Ramos (cell line): ENCODE measurements around the gene SEMA6C.

Experiments
- in situ Hi-C: fragments of 300-500 bp; cut with MboI; formaldehyde crosslinking; loops from one replicate; pipeline ENCODE4 v1.14.3; 2022; ENCODE audit warnings: low sequenced_read_pairs; ENCODE audit not compliant: unreplicated experiment

SEMA6C gene

DNA sequence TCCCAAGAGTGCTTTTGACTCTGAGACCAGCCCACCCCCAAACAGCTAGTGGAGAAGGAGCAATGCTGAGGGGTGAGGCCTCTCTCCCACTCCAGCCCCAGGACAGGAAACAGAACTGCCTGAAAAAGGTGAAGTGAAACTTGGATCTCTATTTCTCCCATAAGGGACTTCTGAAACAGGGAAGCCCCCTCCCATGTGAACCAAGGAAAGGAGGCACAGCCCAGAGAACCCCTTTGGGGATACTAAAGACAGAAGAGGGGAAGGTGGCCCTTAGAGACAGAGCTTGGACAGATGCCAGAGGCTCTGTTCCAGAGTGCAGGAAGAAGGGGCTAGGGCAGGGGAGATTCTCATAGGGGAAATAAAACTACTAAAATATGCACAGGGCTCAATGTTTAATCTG lies 12.9 kb upstream of the SEMA6C start:
- in situ Hi-C loops: loop anchor here (10.0 kb wide), 1 partner anchor 65 kb away; no protein-coding TSS in a partner anchor

DNA sequence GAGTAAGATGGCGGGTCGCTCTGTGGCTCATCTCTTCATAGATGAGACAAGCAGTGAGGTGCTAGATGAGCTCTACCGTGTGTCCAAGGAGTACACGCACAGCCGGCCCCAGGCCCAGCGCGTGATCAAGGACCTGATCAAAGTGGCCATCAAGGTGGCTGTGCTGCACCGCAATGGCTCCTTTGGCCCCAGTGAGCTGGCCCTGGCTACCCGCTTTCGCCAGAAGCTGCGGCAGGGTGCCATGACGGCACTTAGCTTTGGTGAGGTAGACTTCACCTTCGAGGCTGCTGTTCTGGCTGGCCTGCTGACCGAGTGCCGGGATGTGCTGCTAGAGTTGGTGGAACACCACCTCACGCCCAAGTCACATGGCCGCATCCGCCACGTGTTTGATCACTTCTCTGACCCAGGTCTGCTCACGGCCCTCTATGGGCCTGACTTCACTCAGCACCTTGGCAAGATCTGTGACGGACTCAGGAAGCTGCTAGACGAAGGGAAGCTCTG lies 12.4 kb upstream of the SEMA6C start:
- in situ Hi-C loops: loop anchor here (10.0 kb wide), 1 partner anchor 64 kb away; no protein-coding TSS in a partner anchor

DNA sequence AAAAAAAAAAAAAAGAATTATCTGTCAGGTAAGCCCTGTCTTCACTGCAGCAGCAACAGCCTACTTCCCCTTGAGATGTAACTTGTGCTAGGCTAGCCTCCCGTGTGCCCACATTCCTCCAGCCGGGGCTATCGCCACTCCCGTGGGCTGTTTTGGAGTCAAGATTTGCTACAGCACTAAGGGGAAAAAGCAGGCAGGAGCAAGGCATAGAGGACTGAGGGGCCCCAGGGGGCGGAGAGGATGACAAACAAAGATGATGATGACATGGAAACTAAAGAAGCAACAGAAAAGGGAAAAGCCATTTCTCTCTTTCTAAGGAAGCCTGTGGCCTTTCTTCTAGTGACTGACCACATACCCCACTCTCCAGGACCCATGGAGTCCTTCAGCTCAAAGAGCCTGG lies 11.9 kb upstream of the SEMA6C start:
- in situ Hi-C loops: loop anchor here (10.0 kb wide), 1 partner anchor 64 kb away; no protein-coding TSS in a partner anchor

DNA sequence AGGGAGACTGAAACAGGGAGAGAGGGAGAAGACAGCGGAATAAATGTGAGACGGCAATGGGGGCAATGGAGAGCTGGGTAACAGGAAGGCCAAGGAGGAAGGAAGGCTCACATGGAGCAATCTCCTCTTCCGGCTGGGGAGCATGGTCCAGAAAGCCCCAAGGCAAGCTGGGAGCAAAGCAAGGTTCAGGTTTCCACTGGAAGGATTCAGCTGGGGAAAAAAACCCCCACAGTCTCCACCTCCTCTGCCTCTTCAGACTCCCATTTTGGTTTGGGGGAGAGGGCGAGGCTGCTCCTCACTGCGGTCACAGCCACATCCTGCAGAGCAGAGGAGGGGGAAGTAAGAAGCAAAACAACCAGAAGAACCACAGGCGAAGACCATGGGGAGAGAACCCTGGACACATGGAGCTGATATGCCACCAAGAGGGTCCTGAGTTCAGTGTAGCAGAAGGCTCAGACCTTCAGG lies 10.7 kb upstream of the SEMA6C start:
- in situ Hi-C loops: loop anchor here (10.0 kb wide), 1 partner anchor 62 kb away; no protein-coding TSS in a partner anchor

DNA sequence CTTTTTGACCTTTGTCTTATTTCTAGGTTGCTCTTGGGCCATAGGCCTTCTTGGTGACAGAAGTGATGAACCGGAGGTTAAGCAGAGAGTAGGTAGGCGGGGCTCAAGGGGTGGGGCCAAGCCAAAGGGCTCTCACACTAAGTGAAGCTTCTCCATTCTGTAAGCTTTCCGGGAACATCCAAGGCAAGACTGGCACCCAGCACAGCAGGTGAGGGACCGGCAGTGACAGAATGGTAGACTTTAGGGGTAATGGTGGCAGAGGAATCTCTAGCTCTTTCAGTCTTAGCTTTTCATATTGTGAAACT lies 10.0 kb upstream of the SEMA6C start, which contains the start of gene TNFAIP8L2:
TSS of gene TNFAIP8L2 (plus strand) at position 135 of the 305 bp plus-strand sequence. CDS start 2,049 bp downstream, outside the sequence.
- in situ Hi-C loops: loop anchor here (10.0 kb wide), 1 partner anchor 62 kb away; no protein-coding TSS in a partner anchor

DNA sequence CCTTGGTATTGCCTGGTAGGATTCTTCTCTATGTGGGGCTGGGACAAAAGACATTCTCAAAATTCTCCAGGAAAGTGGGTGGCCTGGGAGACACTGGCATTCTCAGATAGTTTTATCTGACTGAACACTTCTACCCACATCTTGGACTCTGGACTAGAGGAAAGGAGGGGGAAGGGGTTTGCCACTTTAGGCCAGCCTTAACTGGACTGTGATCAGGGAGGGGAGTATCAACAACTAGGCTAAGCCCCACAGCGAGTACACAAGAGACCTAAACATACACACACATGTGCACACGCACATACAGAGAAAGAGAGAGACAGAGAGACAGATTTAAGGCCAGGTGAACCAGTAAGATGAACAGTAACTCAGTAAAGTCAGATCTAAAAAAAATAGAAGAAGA lies 1.2 kb upstream of the SEMA6C start:
- in situ Hi-C loops: no loop called here

DNA sequence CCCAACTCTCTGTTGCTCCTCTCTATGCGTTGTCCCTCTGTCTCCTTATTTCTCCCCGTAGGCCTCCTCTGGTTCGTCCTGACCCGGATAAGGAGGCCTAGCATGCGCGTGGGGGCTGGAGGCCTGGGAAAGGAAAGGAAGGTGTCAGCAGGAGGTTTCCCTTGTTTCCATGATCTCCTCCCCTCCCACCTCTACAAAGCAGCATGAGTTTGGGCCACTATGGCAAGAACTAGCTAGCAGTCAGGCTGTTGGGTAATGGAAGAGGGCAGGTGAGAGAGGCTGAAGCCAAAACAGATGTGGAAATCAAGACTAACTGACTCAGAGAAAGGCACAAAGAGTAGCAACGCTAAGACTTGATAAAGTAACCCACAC lies 687 bp upstream of the SEMA6C start:
- in situ Hi-C loops: no loop called here

DNA sequence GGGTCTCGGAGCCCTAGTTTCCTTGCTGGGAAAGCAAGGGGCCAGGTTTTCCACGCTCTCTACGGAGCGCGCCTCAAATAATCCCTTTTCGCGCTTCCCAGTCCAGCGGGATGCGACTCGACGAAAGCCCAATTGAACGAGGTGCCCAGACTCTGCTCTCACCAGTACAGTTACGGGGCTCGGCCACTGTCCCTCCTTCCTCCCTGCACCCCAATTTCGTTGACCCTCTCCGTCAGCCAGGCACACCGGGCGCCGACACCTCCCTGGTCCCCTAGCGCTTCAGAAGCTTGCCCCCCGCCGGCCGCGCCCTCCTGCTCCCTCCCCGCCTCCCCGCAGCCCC lies 389 bp downstream of the SEMA6C start:
- in situ Hi-C loops: no loop called here

DNA sequence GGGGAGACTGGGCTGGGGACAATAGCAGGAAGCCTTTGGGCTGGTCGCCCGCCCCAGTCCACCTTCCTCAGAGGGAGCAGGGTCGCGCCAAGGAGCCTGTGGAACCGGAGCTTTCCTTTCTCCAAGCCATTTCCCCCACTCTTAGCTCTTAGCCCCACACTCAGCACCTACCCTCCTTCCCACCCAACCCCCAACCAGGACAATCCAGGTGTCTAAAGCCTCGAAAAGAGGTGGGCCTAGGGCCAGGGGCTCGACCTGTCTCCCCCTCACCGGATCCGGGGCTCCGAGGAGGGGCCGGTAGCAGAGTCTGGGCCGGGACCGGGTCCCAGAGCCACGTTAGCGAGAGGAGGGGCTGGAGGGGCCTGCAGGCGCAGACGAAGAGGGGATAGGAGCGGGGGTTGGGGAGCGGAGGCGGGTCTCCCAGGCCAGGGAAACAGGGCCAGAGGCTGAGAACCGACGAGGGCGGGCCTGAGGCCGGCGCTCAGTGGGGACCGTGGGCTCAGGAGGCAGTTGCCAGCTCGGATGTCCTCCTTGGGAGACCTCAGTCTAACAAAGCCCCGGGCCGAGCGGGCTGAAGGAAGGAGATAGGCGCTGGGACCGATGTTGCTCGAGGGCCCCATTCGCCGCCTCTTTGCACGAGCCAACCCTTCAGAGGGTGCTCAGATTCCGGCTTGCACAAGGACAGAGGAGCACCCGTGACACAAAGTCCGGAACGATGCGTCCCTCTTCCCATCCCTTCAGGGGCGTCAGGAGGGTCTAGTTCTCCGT lies 943 bp downstream of the SEMA6C start:
- in situ Hi-C loops: no loop called here

DNA sequence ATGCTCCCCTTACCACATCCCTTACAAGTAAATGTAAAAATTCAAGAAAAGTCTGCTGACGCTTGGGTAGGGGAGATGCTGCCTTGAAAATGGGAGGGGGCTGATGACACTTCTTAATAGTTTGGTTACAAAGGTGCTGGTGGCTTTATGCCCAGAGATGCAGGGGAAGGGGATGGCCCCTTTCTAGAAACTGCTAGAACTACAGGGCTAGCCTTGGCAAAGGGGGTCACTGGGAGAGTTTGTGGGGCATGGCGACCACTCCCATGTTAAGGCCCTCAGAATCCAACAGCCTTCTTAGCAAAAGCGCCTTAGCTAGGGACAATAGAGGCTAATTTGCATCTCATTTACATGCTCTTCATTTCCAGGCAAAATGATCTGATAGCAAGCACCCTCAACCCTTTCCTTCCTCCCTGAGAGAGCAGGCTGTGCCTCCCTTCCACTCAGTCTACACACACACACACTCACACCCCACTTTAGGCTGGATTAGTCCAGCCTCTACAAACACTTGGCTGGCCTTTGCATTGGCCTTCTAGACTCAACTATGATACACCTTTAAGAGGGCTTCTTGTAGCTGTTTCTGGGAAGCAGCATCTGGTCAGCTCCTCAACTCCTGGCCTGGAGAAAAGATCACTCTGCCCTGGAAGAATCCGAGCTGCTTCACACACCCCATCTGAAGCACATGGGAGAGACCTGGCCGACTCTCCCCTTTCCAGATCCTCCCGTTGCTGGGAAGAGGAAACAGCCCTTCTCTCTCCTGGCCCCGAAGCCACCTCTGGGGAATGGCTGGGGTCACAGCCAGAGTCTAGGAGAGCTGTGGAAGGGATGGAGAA lies 1.7 kb downstream of the SEMA6C start:
- in situ Hi-C loops: no loop called here

DNA sequence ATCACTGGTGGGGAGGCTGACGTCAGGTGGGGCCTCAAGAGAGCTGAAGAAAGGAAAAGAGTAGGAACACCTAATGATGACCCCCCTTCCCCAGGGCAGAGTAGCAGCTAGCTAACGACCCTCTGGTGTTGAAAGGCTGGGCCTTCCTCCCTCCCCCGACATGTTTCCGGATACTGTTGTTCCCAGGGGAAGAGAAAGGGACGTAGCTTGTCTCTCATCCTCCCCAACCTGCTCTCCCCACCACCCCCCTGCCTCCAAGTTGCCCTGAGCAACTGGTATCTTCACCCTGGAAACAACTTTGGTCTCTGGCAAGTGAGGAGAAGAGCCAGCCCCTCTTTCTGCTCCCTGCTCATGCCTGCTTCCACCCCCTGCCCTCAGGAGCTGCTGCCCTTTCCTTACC lies 2.4 kb downstream of the SEMA6C start:
- in situ Hi-C loops: no loop called here

DNA sequence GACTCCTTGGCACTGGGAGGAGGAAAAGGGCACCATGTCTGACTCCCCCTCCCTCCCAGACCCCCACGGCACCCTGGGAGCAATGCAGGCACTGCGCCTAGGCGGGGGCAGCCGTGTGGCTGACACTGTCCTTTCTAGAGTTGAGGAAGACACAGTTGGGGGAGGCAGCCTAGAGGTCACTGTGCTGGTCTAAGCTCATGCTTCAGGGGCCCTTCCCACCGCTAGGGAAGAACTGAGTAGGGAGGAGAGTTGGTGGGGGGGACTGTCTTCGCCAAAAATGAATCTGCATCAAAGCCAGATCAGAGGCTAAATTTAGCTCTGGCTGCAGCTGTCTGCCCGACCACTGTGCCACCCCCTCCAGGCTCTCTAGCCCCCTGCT lies 3.4 kb downstream of the SEMA6C start:
- in situ Hi-C loops: no loop called here

DNA sequence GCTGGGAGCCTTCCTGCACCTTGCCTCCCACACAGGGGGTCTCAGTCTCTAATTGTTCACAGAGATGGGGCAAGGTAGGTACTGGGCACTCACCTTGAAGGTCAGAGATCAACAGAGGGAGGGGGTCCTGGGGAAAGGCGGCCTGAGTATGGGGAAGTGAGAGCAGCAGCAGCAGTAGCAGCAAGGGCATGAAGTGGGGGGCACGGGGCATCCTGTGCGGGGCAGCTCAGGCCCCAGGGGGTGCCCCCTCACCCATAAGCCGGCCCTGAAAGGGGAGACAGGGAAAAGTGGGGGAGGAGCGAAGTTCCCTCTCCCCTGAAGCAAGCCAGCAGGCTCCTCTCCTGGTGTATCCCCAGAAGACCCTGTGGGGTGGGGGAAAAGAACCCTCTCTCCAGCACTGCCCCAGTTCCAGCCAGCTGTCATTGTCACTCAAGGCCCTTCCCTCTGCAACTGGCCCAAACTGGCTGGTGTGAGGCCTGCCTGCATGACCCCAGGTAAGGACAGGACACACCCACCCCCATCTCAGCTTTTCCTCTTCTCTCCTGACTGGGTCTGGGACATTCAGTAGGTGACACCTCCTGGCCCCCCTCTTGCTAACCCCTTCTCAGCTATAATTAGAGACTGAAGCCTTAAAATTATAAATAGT lies 3.9 kb downstream of the SEMA6C start:
- in situ Hi-C loops: no loop called here

DNA sequence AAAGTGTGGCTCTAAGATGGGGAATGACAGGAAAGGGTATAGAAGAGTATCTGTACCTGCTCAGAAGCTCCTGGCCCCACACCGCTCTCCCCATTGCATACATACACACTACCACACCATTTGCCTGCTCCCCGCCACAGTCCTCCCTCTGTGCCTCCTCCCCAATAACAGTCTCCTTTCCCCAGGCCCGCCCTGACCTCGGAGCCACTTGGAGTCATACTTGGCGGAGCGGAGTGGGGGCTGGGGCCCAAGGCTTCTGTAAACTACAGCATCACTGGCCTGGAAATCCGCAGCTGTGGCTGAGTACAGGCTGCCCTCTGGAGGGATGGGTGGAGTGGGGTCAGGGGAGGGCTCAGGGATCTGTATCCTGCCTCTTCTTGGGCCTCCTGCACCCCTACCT lies 8.6 kb downstream of the SEMA6C start:
- in situ Hi-C loops: no loop called here

DNA sequence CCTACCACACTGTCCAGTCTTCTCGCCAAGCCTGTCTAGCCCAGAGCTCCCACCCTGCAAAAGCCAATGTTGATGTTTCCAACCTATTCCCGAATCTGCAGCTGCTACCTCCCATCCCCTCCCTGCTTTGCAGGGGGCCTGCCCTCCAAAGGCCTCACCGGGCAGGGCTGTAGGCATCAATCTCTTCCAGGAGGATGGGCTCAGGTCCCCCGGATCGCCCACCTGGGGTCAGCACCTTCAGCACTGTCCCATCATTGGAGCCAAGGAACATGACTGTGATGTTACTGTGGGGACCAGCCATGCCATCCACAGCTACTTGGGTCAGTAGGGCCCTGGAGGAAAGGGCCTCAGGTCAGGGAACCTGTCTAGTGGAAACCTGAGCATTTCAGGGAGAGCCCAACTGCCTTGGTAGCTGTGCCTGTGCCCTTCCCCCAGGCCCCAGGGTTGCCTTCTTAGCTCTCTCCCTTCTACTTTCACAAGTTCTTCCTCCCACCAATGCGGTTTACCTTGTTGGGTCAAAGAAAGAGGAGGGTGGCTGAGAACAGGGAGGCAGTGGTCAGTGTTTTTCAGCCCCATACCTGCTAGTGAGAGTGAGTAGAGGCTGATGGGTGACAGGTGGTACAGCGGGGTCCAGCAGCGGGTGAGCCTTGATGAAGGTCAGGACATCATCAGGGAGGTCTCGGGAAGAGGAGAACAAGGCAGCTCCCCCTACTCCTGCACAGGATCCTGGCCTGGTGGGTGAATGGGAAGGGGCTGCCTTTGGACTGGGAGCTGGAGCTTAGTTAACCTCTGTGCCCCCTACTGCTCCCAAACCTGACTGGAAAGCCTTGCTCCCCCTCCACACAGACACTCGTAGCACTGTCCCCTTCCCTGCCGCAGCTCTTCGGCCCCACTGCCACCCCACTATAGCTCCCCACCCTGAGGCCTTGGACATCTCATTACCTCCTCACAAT lies 10.7 kb downstream of the SEMA6C start:
- in situ Hi-C loops: no loop called here

DNA sequence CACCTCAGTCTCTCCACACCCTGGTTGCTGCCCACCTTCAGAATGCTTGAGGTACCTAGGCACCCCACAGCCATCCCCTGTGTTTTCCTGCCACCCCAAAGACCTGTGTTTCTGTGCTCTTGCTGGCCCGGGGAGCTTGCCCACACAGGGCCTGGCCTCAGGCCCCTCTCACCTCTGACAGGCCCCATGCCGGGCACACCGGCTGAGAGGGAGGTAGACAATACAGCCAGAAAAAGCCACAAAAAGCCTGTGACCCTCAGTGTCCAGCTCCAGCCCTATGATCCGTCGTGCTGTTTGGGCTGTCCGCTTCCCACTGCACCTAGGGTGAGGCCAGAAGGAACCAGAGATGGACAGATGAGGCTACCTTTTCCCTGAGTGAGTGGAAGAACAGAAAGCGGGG lies 11.4 kb downstream of the SEMA6C start:
- in situ Hi-C loops: no loop called here

DNA sequence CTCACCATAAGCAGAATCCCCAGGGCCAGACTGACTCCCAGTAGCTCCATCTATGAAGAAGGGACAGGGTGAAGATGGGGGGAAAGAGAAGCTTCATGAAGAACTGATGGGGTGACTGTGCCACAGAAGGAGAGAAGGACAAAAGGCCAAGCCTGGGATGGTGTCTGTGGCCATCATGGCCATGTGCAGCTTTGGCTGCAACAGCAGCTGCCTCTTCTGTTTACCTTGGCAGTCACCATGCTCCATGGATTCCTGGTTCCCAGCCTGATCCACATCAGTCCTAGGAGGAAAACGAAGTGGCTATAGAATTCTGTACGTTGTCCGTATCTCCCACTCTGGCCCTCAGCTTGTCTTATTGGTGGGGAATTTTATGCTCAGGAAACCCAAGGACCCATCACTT lies 12.0 kb downstream of the SEMA6C start:
- in situ Hi-C loops: no loop called here

DNA sequence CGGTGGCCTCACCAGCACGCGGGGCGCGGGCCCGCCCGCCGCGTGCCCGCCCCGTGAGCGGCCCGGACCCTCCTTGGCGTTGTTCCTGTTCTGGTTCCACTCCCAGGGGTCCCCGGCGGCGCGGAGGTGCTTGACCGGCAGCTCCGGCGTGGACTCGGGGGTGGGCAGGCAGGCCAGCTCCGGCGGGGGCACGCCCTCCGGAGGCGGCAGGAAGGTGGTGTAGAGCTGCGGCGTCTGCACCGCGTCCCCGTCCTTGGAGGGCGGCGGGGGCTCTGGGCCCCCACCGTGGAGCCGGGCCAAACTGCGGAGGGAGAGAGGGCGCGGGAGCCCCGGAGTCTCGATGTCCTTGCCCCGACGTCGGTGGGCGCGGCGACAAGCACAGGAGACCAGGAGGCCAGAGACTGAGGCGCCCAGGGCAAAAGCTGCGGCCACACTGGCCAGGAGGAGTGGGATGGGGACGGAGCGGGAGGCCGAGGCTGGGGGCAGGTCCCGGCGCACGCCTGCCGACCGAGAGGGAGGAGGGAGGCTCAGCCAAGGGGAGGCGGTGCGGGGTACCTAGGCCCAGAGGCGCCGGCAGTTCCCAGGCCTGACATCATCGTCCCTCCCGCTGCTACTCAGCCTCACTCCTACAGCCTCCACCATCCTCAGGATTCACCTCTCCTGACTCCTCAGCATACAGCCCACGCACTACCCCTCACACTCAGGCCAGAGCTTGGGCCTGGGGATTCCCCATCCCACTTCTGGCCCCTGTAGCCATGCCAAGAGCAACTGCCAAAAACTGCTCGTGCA lies 13.2 kb downstream of the SEMA6C start:
- in situ Hi-C loops: no loop called here
